ENCODE data around the gene ANAPC7. TPM values are rescaled to one million over a fixed set of nuclear protein-coding genes. Genes with fewer than 3 reads are reported as not detected.

The ANAPC7 gene
- polyA plus RNA-seq, 4 donors: 66.5 to 85.4 (median 69.9) TPM

Other genes with a start within 250 kb of the ANAPC7 start
- 100 to 1,000 TPM; 152 to 167 (median 160) TPM for gene ATP2A2, start 122.5 kb downstream of the ANAPC7 start, polyA plus RNA-seq (ENCODE audit: insufficient read length in 4 of 4)
- 100 to 1,000 TPM; 261 to 306 (median 285) TPM for gene ARPC3, start 46.6 kb upstream of the ANAPC7 start, polyA plus RNA-seq (ENCODE audit: insufficient read length in 4 of 4)
- 10 to 100 TPM; 34.1 to 42.8 (median 37.2) TPM for gene GPN3, start 64.5 kb upstream of the ANAPC7 start, polyA plus RNA-seq (ENCODE audit: insufficient read length in 4 of 4)
- gene FAM216A, start 65.1 kb upstream of the ANAPC7 start, polyA plus RNA-seq (ENCODE audit: insufficient read length in 4 of 4): 10 to 100 TPM; 13.4 to 18.9 (median 17.1) TPM
- 100 to 1,000 TPM; 137 to 144 (median 141) TPM for gene VPS29, start 98.4 kb upstream of the ANAPC7 start, polyA plus RNA-seq (ENCODE audit: insufficient read length in 4 of 4)
- gene RAD9B, start 98.6 kb upstream of the ANAPC7 start, polyA plus RNA-seq (ENCODE audit: insufficient read length in 4 of 4): 1 to 10 TPM; 1.1 to 1.3 (median 1.2) TPM
- 10 to 100 TPM; 19.1 to 24.7 (median 24.3) TPM for gene PPTC7, start 179.6 kb upstream of the ANAPC7 start, polyA plus RNA-seq (ENCODE audit: insufficient read length in 4 of 4)
- gene TCTN1, start 210.4 kb upstream of the ANAPC7 start, polyA plus RNA-seq (ENCODE audit: insufficient read length in 4 of 4): 100 to 1,000 TPM in 2 of 4 donors, 10 to 100 TPM in 2; 78.3 to 107 (median 94.1) TPM

Data from right renal pelvis (tissue), 4 donors.